Activated T-helper 9 cell treated with anti-CD3 and anti-CD28 coated beads, Interleukin-2, amount 50 U/mL, for 16 hours (primary cell): Measurements from ENCODE around the gene CEP128.

Experiments used
- DNase-seq: peaks from one replicate; pipeline ENCODE4 v3.0.0-alpha.2; 2020; ENCODE audit warnings: low read depth

CEP128 gene

DNA sequence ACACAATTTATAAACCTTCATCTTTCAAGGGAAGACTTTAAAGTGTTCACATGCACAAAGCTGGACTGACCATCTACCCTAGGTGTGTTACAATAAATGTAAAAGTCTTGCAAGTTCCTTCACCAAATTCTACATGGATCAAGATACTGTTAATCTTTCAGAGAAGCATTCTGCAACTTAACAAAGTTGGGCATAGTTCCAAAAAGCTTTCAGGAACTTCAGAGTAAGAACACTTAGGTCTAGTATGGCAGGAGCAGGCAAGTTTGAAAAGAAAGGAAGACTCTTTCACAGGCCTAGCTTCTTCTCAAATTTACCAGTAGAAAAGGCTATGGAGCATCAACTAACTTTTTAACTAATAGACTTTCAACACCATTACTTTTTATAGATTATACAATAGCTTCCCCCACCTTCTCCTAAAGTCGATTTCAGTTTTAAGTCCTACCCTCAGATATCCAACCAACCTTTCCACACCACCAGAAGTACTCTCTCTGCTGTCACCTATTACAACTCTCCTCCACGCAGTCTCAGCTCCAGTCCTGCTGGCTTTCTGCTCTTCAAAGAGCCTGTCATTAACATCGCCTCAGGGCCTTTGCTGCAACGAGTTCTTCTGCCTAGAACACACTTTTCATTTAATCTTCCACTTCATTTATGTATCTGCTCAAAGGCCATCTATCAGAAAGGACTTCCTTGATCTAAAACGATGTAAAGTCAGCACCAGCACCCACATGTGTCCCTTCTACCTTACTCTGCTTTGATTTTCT lies 333.9 kb downstream of the CEP128 start:
- no peak for DNase-seq

DNA sequence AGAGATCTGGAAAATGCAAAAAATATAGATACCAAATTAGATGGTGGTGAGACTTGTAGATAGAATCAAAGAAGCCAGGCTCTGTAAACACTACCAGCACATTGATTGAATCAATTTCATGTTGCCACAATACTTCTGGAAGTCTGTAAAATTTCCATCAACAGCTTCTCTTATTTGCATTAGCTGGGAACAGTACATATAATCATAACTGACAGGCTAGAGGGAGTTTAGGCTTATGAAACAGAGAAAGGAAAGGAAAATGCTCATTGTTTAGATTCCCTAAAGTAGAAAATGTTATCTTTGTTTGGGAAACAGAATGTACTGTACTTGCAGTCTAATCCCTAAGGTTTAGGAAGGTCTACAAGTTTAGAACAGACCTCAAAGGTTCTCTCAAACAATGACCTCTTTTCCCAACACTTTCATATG lies 335.2 kb downstream of the CEP128 start:
- DNase-seq, result no peak

DNA sequence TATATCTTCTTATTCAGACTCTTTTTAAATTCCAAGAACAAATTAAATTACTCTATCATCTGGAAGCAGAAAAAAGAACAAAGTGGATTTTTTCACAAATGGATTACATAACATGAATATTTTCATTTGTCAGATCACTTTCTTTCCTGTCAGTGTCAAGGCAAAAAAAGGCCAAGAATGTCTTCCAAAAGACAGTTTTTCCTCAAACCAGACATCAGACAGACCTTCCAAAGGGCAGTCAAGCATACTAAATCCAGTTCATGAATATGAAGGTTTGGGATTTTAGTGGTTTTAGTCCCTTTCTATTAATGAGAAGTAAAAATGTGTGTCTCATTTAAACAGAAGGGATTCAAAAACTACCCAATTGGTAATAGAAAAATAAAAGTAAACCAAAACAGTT lies 336.0 kb downstream of the CEP128 start:
- DNase-seq, result no peak

DNA sequence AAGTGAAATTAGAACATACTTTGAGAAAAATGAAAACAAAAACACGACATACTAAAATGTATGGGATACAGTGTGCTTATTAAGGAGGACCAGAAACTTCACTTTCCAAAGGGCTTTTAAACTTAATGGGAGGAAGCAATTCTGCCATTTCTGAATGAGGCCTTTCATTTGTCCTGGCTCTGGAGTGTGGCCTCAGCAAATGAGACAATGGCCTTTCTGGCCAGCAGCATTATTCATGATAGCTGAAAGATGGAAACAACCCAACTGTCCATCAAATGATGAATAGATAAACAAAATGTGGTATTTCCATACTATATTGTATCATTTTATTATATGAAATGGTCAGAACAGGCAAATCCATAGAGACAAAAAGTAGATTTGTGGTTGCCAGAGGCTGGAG lies 338.6 kb downstream of the CEP128 start:
- DNase-seq, result no peak

DNA sequence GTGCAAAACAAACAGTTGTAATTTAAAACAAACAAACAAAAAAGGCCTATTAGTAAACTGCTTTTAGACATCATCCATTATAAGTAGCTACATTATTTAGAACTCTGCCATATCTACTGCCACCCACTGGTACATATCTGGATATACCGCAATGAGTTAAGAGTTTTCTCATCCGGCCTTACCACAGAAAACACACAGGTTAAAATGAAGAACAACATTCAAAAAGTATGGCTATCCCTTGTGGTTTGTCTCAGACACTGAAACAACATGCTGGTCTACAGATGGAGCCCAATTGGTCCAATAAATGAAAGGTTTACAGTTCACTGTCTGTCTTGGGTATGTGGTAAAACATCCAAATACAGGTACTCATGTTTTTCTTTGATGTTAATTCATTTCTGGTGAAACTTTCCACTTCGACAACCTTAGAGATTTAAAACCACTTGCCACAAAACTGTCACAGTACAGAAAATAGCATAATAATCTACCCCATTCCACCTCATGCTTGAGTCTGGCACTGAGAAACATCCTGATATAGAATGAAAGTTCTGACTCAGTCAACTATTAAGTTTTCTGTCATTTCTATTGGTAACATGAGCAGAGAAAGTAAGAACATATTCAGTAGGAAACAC lies 354.3 kb downstream of the CEP128 start:
- no peak for DNase-seq

DNA sequence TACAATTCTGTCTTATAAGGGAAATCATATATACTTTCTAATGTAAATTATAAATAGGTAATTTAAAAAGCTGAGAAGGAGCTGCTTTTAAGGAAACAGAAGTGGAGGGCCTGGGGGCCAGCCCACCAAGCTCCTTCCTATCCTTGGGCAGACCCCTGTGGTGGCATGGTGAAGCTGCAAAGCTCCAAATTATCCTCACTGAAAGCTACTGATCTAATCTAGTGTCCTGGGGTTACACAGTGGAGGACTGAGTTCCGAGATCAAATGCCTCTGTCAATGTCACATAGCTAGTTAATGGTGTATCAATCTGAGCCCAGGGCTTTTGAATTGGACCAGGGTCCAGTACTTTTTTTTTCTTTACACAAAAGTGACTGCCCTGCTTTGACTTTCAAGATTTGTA lies 355.4 kb downstream of the CEP128 start:
- no peak for DNase-seq

DNA sequence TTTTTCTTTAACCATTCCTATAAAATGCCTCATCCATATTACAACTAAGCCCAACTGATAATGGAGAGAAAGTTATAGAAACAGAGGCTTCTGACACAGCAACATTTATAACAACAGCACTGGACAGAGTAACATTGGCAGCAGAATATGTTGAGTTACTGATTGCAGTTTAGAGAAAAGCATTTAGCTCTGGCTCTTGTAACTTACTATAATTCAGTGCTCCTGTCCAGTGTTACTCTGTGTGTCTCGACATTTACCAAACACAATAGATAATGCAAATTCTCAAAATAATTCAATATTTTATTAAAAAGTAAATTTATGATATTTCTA lies 356.1 kb downstream of the CEP128 start:
- no peak for DNase-seq

DNA sequence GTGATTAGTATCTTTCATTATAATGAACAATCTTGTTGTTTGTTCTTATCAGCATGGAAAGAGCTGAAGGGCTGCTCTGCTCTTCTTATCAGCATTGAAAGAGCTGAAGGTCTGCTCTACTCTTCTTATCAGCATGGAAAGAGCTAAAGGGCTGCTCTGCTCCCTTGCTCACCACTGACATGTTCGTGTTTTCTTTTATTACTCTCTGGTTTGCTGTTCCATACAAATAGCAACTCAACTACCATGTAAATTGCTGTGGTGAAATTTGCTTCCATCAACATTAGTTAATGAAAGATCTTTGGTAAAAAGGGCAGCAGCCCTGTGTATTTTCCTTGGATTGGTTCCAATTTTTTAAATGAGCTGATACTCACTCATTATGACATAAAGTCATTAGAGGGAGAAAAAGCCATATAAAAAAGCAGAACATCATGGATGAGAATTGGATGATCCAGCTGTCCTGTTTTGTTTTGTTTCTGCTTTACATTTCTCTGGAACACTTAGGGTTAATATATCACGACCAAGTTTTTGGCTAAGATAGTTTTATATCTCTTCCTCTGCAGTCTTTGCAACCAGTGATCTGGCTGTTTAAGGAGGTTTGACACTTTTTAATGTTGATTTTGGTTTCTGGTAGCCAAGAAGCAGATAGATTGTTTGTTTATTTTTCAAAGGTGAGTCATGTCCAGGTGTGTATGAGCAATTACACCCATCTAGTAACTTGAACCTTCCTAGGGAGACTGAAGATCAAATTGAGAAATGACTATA lies 356.6 kb downstream of the CEP128 start:
- no peak for DNase-seq

DNA sequence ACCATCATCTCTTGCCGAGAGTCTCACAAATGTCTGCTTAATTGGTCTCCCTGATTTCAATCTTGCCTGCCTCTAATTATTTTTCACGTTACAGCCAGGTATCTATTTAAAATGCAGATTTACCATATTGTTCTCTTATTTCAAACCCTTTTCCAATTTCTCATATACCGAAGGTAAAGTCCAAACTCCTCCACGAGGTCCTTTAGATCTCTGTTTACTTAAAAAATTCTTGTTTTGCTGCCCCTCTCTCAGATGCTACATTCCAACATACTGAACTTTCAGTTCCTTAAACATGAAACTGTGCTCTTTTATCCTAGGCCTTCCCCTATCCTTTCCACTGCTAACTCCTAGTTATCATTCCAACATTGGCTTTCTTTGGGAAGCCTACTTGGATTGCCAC lies 363.9 kb downstream of the CEP128 start:
- DNase-seq, result no peak

DNA sequence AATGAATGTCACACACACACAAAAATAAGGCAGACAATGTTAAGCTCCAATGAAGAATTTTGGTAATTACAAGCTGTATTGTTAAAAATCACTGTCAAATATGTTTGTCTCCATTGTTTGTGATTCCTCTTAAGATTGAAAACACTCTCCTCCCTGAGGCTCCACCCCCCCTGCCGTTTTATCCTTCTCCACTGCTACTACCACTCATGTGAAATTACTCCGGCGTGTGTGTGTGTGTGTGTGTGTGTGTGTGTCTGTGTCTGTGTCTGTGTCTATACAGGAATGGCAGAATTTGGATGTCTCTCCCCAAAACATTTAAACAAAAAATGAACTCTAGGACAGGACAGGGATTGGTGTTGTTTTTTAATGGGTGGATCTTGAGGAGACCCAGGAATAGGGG lies 365.1 kb downstream of the CEP128 start:
- no peak for DNase-seq

DNA sequence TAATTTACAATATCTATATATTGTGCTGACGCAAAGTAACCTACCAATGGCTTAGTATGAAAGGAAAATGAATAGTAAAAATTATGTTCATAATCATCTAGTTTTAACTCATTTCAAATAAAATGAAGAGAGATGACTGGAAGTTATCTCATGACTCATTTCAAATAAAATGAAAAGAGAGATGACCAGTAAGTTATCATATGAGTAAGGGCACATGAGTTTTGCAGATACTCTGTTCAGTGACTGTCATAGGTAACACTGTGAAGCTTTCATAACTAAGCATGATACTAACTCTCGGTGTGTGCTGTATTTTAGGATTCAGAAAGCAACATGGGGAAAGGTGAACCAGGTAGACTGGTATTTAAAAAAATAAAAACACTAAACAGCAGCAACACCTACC lies 365.8 kb downstream of the CEP128 start:
- no peak for DNase-seq

DNA sequence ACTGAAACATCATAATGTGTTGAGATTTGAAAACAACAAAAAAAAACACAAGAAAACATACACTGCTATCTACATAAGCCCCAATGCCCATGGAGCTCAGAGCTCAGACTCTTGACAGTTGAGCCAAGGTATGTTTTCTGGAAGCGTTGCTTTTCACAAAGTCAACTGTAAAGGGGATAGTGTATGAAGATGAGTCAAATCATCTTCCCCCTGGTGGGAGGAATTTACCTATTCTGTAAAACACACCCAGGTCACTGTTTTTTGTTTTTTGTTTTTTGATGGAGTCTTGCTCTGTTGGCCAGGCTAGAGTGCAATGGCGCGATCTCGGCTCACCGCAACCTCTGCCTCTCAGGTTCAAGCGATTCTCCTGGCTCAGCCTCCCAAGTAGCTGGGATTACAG lies 368.9 kb downstream of the CEP128 start:
- no peak for DNase-seq

DNA sequence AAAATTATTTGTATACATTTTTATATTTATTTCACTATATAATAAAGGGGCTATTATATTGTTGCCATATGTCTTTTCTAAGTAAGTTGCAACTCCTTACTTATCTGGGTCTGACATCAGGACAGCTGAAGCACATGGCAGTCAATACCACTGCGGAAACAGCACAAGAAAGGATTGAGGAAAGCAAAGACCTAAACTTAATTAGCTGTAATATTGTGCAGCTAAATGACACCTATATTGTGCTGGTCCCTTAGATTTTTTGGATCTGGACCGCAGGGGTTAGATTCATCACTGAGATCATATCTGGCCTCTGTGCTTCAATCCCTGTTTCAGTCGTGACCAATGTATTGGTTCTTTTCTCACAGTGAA lies 370.6 kb downstream of the CEP128 start:
- no peak for DNase-seq

DNA sequence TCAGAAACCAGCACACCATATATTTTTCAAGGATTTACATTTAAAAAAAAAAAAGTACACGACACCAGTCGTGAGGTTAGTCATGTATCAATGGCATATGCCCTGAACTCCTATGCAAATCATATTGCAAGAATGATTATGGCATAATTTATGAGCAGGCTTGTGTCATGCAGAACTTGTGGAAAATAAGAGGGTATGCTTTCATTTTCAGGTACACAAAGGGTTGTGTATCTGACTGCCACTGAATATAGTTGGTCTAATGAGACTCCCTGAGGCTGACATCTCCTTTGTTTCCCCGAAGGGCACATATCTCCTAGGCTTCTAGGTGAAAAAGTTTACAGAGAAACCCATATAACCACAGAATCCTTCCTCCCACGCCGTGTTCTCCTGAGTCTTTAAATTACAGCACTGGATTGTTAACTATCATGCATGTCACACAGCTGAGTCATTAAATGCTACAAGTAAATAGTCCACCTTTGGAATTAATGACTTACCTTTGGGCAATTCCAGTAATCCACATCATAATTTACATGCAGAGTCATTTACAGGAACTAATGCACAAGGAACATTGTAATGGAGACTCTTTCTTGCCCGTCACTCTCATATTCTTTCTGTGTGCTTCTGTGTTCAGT lies 373.5 kb downstream of the CEP128 start:
- no peak for DNase-seq

DNA sequence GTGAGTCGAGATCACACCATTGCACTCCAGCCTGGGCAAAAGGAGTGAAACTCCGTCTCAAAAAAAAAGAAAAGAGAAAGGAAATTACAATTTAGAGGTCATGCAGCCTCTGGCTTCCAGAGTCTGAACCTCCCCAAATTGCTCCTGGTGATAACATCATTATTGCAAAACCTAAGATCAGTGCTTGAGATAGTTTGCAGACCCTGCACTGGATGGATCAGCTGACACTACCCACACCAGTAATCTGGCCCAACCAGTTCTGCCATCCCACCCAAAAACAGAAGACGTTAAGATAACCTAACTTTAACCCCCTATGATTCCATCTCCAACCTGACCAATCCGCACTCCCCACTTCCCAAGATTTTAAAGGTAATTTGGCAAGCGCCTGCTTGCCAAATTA lies 376.5 kb downstream of the CEP128 start:
- DNase-seq, result no peak

DNA sequence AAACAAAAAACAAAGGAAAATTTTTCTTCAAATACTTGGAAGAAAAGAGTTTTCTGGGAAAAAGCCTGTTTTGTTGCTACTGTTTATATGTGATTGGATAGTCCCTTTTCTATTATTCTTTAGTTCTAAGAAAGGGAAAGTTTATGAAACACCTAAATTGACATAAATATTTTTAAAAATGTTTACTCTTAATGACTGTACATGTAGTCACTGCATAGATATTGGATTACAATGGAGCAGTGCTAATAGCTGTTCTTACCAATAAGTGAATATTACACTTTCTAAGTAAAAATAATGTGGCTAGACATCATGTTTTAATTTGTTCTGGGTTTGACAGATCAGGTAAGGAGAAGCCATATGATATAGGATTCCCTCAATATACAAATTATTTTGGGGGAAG lies 377.5 kb downstream of the CEP128 start:
- DNase-seq, result no peak

DNA sequence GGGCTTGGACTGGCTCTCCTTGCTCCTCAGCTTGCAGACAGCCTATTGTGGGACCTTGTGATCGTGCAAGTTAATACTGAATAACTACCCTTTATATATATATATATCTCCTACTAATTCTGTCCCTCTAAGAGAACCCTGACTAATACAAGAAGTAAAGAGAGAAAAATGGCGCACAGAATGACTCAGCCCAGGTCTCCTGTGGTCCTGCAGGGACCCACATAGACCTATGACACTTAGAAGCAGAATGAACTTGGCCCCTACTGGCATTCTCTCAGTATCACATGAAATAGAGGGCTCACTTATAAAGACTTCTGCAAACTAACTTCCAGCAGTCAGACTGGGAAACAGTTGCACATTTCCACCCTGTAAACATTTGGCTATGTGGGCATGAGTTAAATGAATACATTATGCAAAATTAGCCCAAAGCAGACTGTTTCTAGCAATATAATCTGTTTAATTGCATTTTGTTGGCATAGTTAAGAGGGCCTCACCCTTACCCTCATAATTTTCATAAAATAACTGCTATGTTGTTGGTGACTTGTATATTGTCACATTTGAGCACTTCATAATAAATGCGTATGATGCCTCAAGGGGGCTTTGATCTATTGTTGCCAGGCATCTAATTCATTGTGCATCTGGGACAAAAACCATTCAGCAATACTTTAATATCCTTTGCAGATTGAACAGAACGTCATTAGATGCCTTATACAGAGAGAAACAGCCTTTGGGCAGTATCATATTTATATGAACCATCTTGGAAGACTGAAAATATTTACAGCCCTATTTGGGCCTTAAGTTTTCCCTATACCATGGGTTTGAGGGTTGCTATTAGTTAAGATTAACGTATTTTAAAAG lies 380.5 kb downstream of the CEP128 start:
- DNase-seq, result no peak

DNA sequence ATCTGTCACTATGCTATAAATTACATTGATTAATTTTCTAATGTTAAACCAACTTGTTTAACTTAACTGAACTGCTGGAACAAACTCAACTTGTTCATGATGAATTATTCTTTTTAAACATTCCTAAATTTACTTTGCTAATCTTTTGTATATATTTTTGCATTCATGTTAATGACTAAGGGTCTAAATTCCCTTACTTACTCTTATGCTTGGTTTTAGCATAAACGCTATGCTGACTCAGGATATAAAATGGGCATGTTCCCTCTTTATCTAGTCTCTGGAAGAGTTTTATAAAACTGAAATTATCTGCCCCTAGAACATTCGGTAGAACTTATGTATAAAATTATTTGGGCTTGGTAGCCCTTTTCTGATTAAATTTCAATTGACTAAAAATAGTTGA lies 387.4 kb downstream of the CEP128 start:
- no peak for DNase-seq

DNA sequence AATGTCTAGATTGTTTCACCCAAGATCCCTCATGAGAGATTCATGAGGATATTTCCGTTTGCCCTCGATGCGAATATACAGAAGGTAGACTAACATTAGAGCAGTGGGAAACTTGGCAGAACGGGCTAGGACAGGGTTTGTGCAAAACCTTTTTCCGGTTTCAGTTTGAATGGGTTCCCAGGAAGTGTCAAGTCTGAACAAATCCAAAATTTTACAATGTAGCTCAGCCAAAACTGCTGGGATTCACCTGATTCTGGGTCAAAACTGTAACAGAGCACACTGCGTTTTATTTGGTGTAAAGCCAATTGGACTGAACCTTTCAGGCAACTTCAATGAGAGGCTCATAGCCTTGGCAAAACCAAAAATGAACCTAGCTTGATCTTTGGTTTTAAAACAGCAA lies 392.4 kb downstream of the CEP128 start:
- DNase-seq, result no peak

DNA sequence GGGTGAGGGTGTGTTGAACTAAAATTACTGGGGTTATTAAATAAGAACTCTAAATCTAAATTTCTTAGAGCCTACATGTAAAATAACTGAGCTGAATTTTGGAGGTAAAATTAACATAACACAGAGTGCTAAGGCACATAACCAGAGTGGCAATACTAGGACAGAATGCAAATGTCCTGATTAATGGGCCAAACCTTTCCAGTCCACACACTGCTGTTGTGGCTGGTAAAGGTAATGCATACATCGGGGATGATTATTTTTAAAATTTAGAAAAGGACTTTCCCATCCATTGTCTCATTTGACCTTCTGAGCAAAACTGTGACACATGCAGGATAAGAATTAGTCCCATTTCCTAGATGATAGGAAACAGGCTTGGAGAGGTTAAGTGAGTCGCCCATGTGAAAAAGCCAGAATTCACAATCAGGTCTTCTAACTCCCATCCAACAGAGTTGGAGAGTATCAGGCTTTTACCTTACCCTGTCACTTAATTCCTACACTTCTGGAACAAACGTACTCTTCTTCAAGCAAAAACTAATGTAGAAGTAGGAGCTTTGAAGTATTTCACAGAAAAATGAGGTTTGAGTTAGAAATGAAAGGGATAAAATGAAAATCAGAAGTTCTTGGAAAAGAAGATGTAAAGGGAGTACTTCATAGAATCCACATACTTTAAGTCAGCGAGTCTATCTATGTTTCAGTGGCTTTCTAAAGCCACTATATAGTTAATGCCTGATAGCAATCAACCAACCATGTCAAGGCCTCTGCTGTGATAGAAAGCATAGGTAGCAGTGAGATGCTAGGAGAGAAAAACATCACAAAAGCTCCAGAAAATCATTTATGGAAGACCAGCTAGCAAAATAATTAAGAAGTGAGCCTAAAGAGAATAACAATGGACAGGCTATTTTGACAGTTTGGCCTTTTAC lies 395.3 kb downstream of the CEP128 start:
- DNase-seq, result no peak

DNA sequence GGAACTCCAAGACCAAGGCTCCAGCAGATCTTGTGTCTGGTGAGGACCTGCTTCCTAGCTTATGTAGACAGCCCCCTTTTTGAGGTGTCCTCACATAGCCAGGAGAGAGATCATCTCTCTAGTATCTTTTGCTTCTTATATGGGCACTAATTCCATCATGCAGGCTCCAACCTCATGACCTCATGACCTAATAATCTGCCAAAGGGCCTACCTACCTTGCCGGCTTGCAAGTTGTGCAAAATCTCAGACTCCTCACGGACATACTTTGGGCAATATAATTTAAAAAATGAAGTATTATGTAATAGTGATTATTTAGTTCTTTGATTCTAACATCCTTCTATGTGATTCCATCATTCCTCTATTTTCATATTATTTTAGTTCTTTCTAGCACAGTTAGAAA lies 397.2 kb downstream of the CEP128 start:
- DNase-seq, result no peak
